ENCODE results near the gene TAPBP. TPM values are rescaled to one million over a fixed set of nuclear protein-coding genes. Genes with fewer than 3 reads are reported as not detected.

TAPBP gene
- total RNA-seq, 4 donors from 2014 or later, result 71.2 to 91.8 (median 89.7) TPM

DNA sequence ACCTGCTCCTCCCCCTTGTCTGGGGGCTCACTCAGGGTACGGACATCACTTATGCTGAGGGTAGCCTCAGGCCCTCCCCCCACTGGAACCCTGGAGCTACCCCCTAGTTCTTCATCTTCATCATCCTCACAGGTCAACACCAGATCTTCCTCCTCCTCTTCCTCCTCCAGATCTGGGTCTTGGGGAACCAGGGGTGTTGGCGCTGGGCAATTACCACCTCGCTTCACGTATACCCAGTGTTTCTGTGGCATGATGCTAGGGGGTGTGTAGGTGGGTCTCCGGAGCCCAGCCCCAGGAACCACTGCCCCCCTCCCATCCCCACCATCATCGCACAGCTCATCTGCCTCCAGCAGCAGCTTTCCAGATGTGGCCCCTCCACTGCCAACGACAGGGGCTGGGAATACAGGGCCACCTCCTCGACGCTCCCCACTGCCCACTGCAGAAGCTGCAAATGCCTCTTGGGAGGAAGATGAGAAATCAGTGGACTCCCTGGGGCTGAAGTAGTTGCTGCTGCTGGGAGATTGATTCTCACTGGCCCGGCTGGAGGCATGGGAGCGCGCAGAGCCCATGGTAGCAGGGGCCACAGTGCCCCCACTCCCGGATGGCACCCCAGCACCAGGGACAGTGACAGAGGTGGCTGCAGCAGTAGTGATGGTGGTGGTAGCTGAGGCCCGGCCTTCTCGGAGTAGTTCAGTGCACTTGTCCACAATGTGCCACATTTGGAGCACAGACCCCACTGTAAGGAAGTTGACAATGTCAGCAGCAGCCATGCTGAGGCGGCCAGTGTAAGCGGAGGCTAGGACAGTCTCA is 2.1 kb upstream of the TAPBP start:
- no peak for TF ChIP-seq EP300 (IDR thresholded peaks at IDR 0.05)
- TF ChIP-seq CTCF (IDR thresholded peaks at IDR 0.05), result no peak
- 81 to 85% methylated on average over 11 to 12 of the region's 17 CpGs for WGBS, 2 donors
- H3K4me1 ChIP-seq, result peaks cover 0 to 77% (median 44%) of the 10 kb centered on the region in 4 donors
- no peaks in the 10 kb centered on the region for H3K27me3 ChIP-seq
- peaks cover 0 to 38% (median 17%) of the 10 kb centered on the region in 3 donors for H3K36me3 ChIP-seq
- peak overlapping the region in 3 of 4 donors; percentile 4 to 95 (median 85) for H3K27ac ChIP-seq
- DNase-seq (ENCODE audit: low spot score in 2 of 2), result no peak
- H3K4me3 ChIP-seq, result no peak overlapping the region
- H3K9me3 ChIP-seq, result no peaks in the 10 kb centered on the region

DNA sequence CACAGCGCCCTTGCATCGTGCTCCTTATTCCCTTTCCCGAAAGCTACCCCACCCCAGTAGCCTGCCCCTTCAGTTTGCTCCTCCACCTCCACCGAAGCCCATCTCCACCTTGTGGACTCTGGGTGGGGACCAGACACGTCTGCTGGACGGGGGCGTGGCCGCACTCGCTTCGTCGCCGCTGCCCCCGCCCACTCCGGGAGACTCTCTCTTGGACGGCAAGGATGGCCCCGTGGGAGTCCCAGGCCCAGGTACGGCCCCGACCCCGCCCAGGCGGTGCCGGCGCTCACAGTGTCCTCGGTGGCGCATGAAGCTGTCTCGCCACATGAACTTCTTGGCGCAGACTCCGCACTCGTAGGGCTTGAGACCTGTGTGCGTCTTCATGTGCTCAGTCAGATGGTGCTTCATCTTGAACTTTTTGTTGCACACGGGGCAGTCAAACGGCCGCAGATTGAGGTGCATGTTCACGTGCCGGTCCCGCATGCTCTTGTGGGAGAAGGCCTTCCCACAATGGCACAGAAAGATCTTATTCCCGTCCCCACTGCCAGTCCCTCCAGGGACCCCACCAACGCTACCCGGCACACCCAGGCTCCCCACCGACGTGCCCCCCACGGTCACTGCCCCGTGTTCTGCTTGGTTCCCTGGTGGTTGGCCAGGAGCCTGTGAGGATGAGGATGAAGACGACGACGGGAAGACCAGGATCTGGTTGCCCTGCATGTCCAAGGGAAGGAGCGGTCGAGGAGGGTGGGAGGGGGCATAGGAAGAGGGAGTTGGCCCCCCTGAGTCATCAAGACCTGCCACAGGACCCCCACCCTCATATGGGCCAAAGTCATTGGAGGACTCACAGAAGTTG is 1.3 kb upstream of the TAPBP start:
- Histone ChIP-seq H3K27ac (peak overlapping the region; percentile 85 to 98 (median 95)), H3K27me3 (no peaks in the 10 kb centered on the region), H3K4me3 (peak overlapping the region; percentile 68 to 88 (median 78)), H3K9me3 (no peaks in the 10 kb centered on the region), H3K4me1 (peaks cover 0 to 75% (median 41%) of the 10 kb centered on the region in 4 donors), H3K36me3 (peaks cover 0 to 37% (median 16%) of the 10 kb centered on the region in 3 donors)
- TF ChIP-seq CTCF (IDR thresholded peaks at IDR 0.05) (no peak), POLR2A (IDR thresholded peaks at IDR 0.05) (no peak), EP300 (IDR thresholded peaks at IDR 0.05) (no peak)
- WGBS, 2 donors, result 38 to 53% methylated on average over 36 to 47 of the region's 47 CpGs
- DNase-seq (ENCODE audit: low spot score in 2 of 2), result peak in 1 of 2 donors; percentile 44

DNA sequence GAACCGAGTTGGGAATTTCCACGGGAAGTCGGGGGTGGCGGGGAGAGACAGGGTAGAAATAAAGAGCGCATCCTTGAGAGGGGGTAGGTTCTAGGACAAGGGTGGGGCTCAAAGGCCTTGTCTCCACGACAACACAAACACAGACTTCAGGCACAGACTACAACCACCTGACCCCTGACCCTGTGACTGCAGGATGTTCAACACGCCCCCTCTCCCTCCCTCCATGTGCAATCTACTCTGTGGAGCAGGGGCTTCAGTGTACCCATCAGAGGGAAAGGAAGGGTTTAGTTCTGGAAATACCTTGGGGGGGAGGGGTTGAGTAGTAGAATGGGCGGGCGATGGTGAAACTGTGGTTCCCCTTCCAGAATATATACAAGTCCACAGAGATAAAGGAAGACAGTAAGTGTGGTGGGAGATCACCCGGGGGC is 651 bp upstream of the TAPBP start:
- H3K9me3 ChIP-seq, result no peaks in the 10 kb centered on the region
- H3K27ac ChIP-seq, result peak overlapping the region; percentile 85 to 98 (median 95)
- peak overlapping the region; percentile 68 to 88 (median 78) for H3K4me3 ChIP-seq
- DNase-seq (ENCODE audit: low spot score in 2 of 2), result peak in 1 of 2 donors; percentile 80
- peaks cover 0 to 68% (median 39%) of the 10 kb centered on the region in 4 donors for H3K4me1 ChIP-seq
- peaks cover 0 to 35% (median 10%) of the 10 kb centered on the region in 3 donors for H3K36me3 ChIP-seq
- no peak for TF ChIP-seq EP300 (IDR thresholded peaks at IDR 0.05)
- WGBS, 2 donors, result 1 to 2% methylated on average over 10 of the region's 10 CpGs
- H3K27me3 ChIP-seq, result no peaks in the 10 kb centered on the region

DNA sequence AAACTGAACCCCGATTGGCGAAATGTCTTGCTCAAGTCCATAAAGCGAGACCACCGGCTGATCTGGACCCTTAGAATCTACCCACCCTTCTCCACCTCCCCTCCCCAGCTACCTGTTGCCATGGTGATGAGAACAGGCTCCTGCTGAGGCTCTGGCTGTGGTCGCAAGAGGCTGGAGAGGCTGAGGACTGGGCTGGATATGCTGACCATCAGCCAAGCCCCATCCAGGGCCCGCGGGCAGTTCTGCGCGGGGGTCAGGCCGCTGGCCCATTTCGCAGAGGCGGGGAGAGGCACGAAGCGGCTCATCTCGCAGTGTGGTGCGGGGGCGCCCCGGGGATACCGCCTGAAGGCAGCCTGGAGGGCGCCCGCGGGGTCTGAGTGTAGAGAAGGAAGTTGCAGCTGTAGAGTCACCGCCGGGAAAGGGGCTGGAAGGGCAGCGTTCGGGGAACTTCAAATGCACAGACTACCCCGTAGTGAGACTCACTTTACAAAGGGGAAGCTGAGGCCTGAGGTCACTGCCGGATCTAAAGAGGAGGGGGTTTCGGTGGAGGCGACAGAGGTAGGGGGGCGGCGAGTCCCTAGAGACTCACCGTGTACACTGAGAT is 671 bp downstream of the TAPBP start:
- Histone ChIP-seq H3K36me3 (peaks cover 0 to 27% (median 0%) of the 10 kb centered on the region in 3 donors), H3K27ac (peak overlapping the region; percentile 85 to 98 (median 95)), H3K4me3 (peak overlapping the region; percentile 68 to 88 (median 78)), H3K4me1 (peaks cover 0 to 55% (median 29%) of the 10 kb centered on the region in 4 donors), H3K9me3 (no peaks in the 10 kb centered on the region), H3K27me3 (no peaks in the 10 kb centered on the region)
- DNase-seq (ENCODE audit: low spot score in 2 of 2), result peak; percentile 34 to 44
- no peak for TF ChIP-seq POLR2A (IDR thresholded peaks at IDR 0.05)
- no peak for TF ChIP-seq CTCF (IDR thresholded peaks at IDR 0.05)
- no peak for TF ChIP-seq EP300 (IDR thresholded peaks at IDR 0.05)
- 0% methylated on average over 32 to 33 of the region's 33 CpGs for WGBS, 2 donors

DNA sequence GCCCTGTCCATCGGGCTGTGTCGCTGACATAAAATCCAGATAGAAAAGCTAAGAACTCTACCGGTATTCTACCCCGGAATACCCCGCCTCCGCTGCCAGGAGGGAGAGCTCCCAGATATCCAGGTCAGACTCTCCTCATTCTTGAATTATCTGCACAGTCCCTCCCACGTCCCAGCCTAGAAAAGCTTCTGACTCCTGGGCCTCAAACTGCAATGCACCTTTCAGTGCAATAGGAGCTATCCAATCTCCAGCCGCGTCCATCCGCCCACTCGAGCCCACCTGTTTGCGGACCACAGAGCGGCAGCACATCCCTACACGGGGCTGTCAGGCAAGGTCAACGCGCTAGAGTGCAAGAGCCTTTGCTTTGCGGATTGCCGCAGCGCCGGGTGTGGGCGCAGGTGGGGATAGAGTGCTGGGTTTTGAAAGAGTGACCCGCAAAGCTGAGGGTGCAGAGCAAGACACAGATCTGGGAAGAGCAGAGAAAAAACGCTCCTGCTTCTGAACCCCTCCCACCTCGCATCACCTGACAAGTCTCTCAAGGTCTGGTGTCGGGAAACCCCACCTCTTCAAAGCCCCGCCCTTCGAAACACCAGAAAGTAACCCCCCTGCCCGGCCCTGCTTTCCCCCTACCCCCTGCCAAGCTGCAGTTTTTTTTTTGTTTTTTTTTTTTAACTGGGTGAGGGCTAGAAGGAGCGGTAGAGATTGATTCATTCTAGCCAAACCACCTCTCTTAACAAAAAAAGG is 1.3 kb downstream of the TAPBP start:
- 6 to 10% methylated on average over 28 to 29 of the region's 29 CpGs for WGBS, 2 donors
- H3K27ac ChIP-seq, result peak overlapping the region; percentile 85 to 98 (median 95)
- no peak for TF ChIP-seq POLR2A (IDR thresholded peaks at IDR 0.05)
- no peak for TF ChIP-seq EP300 (IDR thresholded peaks at IDR 0.05)
- TF ChIP-seq CTCF (IDR thresholded peaks at IDR 0.05), result no peak
- H3K4me1 ChIP-seq, result peaks cover 0 to 54% (median 29%) of the 10 kb centered on the region in 4 donors
- DNase-seq (ENCODE audit: low spot score in 2 of 2), result peak; percentile 61 to 67
- peaks cover 0 to 29% (median 0%) of the 10 kb centered on the region in 3 donors for H3K36me3 ChIP-seq
- H3K9me3 ChIP-seq, result no peaks in the 10 kb centered on the region
- H3K4me3 ChIP-seq, result peak overlapping the region; percentile 68 to 88 (median 78)
- H3K27me3 ChIP-seq, result no peaks in the 10 kb centered on the region

All from tibial nerve (tissue), 4 donors.